Measurements from ENCODE around the gene OR2A42. TPM values are rescaled to one million over a fixed set of nuclear protein-coding genes. Genes with fewer than 3 reads are reported as not detected.
"Not testable (repeated sequence)": the region's sequence is repeated elsewhere in the genome, so short reads cannot be mapped to it uniquely, and the experiment has no call there.

OR2A42 gene
- total and polyA plus RNA-seq, 2 donors (not counting 1 experiment from before 2014, with no cell fraction given): 0.10 to 0.31 TPM

- H3K36me3 ChIP-seq (replicated peaks in 1 of 2; ENCODE audit: control extremely low read depth in 1 of 2, control insufficient read depth in 1 of 2, extremely low read depth in 1 of 2, insufficient read depth in 2 of 2, low read length in 1 of 2); ATAC-seq (ENCODE audit: low read depth); H2AFZ ChIP-seq (ENCODE audit: insufficient read depth, low read depth, low read length, poor library complexity, severe bottlenecking); H3K4me1 ChIP-seq (ENCODE audit: control insufficient read depth in 2 of 2, insufficient read depth in 2 of 2, low read length in 2 of 2); H3K27ac Mint-ChIP-seq; H3K27me3 ChIP-seq (replicated peaks in 1 of 4; ENCODE audit: control extremely low read depth in 1 of 4, control insufficient read depth in 3 of 4, insufficient read depth in 4 of 4, low read length in 3 of 4); H3K9ac ChIP-seq (ENCODE audit: low read length); H4K20me1 ChIP-seq (ENCODE audit: control insufficient read depth, insufficient read depth, low read length, poor library complexity, severe bottlenecking); H3K4me3 Mint-ChIP-seq; H3K79me2 ChIP-seq (ENCODE audit: control insufficient read depth, insufficient read depth, low read length); H3K27ac ChIP-seq (ENCODE audit: low read length in 2 of 2); intact Hi-C loops (cut with micrococcal nuclease); CTCF ChIA-PET; POLR2A ChIA-PET; H3K4me3 ChIP-seq (ENCODE audit: control extremely low read depth in 1 of 5, extremely low read depth in 1 of 5, insufficient read depth in 1 of 5, low read depth in 2 of 5, low read length in 4 of 5); DNase-seq; H3K4me1 Mint-ChIP-seq; H3K9me3 Mint-ChIP-seq (ENCODE audit: insufficient read depth); H3K27me3 Mint-ChIP-seq; H3K4me2 ChIP-seq (replicated peaks; ENCODE audit: low read depth, low read length, poor library complexity, severe bottlenecking); H3K9me3 ChIP-seq (ENCODE audit: control extremely low read depth in 1 of 3, control insufficient read depth in 2 of 3, insufficient read depth in 1 of 3, low read length in 2 of 3): not testable (repeated sequence)
- WGBS (ENCODE audit: insufficient coverage): no CpG with 5 or more reads among the region's 4 CpGs
Measured at GRCh38 chr7:144198934-144199333, 40.5 kb downstream of the OR2A42 start.

DNA sequence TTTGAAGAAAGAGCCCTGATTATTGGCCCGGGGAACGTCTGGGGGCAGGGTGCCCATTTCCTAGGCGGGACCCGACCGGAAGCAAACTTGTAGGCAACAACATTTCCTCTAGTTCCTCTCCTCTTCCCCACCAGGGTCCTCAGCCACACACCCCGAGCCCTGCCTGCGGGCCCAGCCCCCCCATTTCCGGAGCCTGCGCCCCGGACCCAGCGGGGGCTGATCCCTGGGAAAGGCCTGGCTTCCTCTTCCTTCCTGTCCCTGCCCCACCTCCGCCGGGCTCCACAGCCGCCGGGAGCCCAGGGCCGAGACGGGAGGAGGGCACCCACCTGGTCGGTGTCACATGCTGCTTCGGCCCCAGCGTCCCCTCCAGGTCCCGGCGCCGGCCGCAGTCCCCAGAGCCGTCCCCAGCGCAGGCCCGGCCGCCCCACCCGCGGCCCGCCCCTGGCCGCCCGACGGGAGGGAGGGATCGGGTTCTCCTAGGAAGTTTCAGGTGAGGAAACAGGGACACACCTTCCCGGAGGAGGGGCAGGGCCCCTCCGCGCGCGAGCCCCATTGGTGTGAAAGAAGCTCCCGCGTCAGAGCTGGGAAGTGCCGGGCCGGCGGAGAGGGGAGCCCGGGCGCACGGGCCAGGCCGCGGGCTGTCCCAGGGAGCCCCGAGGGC lies 44.1 kb downstream of the OR2A42 start, which contains the start of gene ARHGEF35:
ARHGEF35 (minus strand) TSS at position 622 of the 661 bp plus-strand sequence. CDS start 7,450 bp downstream, outside the sequence.
- ATAC-seq (ENCODE audit: low read depth): peak; percentile 66
- H3K4me1 Mint-ChIP-seq; H3K27me3 ChIP-seq (replicated peaks in 1 of 4; ENCODE audit: control extremely low read depth in 1 of 4, control insufficient read depth in 3 of 4, insufficient read depth in 4 of 4, low read length in 3 of 4): not testable (repeated sequence)

GRCh38 chr7:144194453-144194852 lies 45.0 kb downstream of the OR2A42 start:
- H3K27me3 Mint-ChIP-seq; H3K4me3 Mint-ChIP-seq; H3K4me3 ChIP-seq (ENCODE audit: control extremely low read depth in 1 of 5, extremely low read depth in 1 of 5, insufficient read depth in 1 of 5, low read depth in 2 of 5, low read length in 4 of 5); H3K9me3 Mint-ChIP-seq (ENCODE audit: insufficient read depth); H3K4me1 Mint-ChIP-seq; H3K27ac ChIP-seq (ENCODE audit: low read length in 2 of 2); DNase-seq; H3K9me3 ChIP-seq (ENCODE audit: control extremely low read depth in 1 of 3, control insufficient read depth in 2 of 3, insufficient read depth in 1 of 3, low read length in 2 of 3); H3K27ac Mint-ChIP-seq; H2AFZ ChIP-seq (ENCODE audit: insufficient read depth, low read depth, low read length, poor library complexity, severe bottlenecking); H3K79me2 ChIP-seq (ENCODE audit: control insufficient read depth, insufficient read depth, low read length); H4K20me1 ChIP-seq (ENCODE audit: control insufficient read depth, insufficient read depth, low read length, poor library complexity, severe bottlenecking); H3K4me1 ChIP-seq (ENCODE audit: control insufficient read depth in 2 of 2, insufficient read depth in 2 of 2, low read length in 2 of 2); H3K4me2 ChIP-seq (replicated peaks; ENCODE audit: low read depth, low read length, poor library complexity, severe bottlenecking); H3K27me3 ChIP-seq (replicated peaks in 1 of 4; ENCODE audit: control extremely low read depth in 1 of 4, control insufficient read depth in 3 of 4, insufficient read depth in 4 of 4, low read length in 3 of 4); ATAC-seq (ENCODE audit: low read depth); CTCF ChIA-PET; intact Hi-C loops (cut with micrococcal nuclease); POLR2A ChIA-PET; H3K9ac ChIP-seq (ENCODE audit: low read length); H3K36me3 ChIP-seq (replicated peaks in 1 of 2; ENCODE audit: control extremely low read depth in 1 of 2, control insufficient read depth in 1 of 2, extremely low read depth in 1 of 2, insufficient read depth in 2 of 2, low read length in 1 of 2): not testable (repeated sequence)
- no CpG with 5 or more reads among the region's 6 CpGs for whole genome bisulfite sequencing (ENCODE audit: insufficient coverage)

More for the DNA sequence above, 44.1 kb downstream of the OR2A42 start, which contains the start of gene ARHGEF35:
- H3K4me3 ChIP-seq (ENCODE audit: control extremely low read depth in 1 of 5, extremely low read depth in 1 of 5, insufficient read depth in 1 of 5, low read depth in 2 of 5, low read length in 4 of 5): peak within 1 kb of the TSS in 1 of 5 experiments; percentile 37
- H3K9ac ChIP-seq (ENCODE audit: low read length); H3K4me1 ChIP-seq (ENCODE audit: control insufficient read depth in 2 of 2, insufficient read depth in 2 of 2, low read length in 2 of 2); intact Hi-C loops (cut with micrococcal nuclease); H3K27me3 Mint-ChIP-seq; H3K9me3 ChIP-seq (ENCODE audit: control extremely low read depth in 1 of 3, control insufficient read depth in 2 of 3, insufficient read depth in 1 of 3, low read length in 2 of 3); POLR2A ChIA-PET; DNase-seq; H4K20me1 ChIP-seq (ENCODE audit: control insufficient read depth, insufficient read depth, low read length, poor library complexity, severe bottlenecking); H3K4me2 ChIP-seq (replicated peaks; ENCODE audit: low read depth, low read length, poor library complexity, severe bottlenecking); H3K79me2 ChIP-seq (ENCODE audit: control insufficient read depth, insufficient read depth, low read length); H3K9me3 Mint-ChIP-seq (ENCODE audit: insufficient read depth); H2AFZ ChIP-seq (ENCODE audit: insufficient read depth, low read depth, low read length, poor library complexity, severe bottlenecking); H3K36me3 ChIP-seq (replicated peaks in 1 of 2; ENCODE audit: control extremely low read depth in 1 of 2, control insufficient read depth in 1 of 2, extremely low read depth in 1 of 2, insufficient read depth in 2 of 2, low read length in 1 of 2); H3K27ac ChIP-seq (ENCODE audit: low read length in 2 of 2); CTCF ChIA-PET: not testable (repeated sequence)
- WGBS (ENCODE audit: insufficient coverage): no CpG with 5 or more reads among the region's 51 CpGs
- H3K4me3 Mint-ChIP-seq: peak within 1 kb of the TSS; percentile 61
- H3K27ac Mint-ChIP-seq: peak within 1 kb of the TSS; percentile 46

- H3K27me3 Mint-ChIP-seq: not testable (repeated sequence)
Measured at GRCh38 chr7:144193782-144194181, 45.6 kb downstream of the OR2A42 start.

More at GRCh38 chr7:144193782-144194181, 45.6 kb downstream of the OR2A42 start:
- H2AFZ ChIP-seq (ENCODE audit: insufficient read depth, low read depth, low read length, poor library complexity, severe bottlenecking); H4K20me1 ChIP-seq (ENCODE audit: control insufficient read depth, insufficient read depth, low read length, poor library complexity, severe bottlenecking); H3K27ac Mint-ChIP-seq; ATAC-seq (ENCODE audit: low read depth); H3K9ac ChIP-seq (ENCODE audit: low read length); H3K27me3 ChIP-seq (replicated peaks in 1 of 4; ENCODE audit: control extremely low read depth in 1 of 4, control insufficient read depth in 3 of 4, insufficient read depth in 4 of 4, low read length in 3 of 4); H3K27ac ChIP-seq (ENCODE audit: low read length in 2 of 2); H3K9me3 ChIP-seq (ENCODE audit: control extremely low read depth in 1 of 3, control insufficient read depth in 2 of 3, insufficient read depth in 1 of 3, low read length in 2 of 3); H3K4me1 Mint-ChIP-seq; DNase-seq; H3K4me1 ChIP-seq (ENCODE audit: control insufficient read depth in 2 of 2, insufficient read depth in 2 of 2, low read length in 2 of 2); H3K36me3 ChIP-seq (replicated peaks in 1 of 2; ENCODE audit: control extremely low read depth in 1 of 2, control insufficient read depth in 1 of 2, extremely low read depth in 1 of 2, insufficient read depth in 2 of 2, low read length in 1 of 2); POLR2A ChIA-PET; H3K4me3 Mint-ChIP-seq; H3K79me2 ChIP-seq (ENCODE audit: control insufficient read depth, insufficient read depth, low read length); CTCF ChIA-PET; intact Hi-C loops (cut with micrococcal nuclease); H3K4me2 ChIP-seq (replicated peaks; ENCODE audit: low read depth, low read length, poor library complexity, severe bottlenecking); H3K9me3 Mint-ChIP-seq (ENCODE audit: insufficient read depth); H3K4me3 ChIP-seq (ENCODE audit: control extremely low read depth in 1 of 5, extremely low read depth in 1 of 5, insufficient read depth in 1 of 5, low read depth in 2 of 5, low read length in 4 of 5): not testable (repeated sequence)
- no CpG with 5 or more reads among the region's 11 CpGs for WGBS (ENCODE audit: insufficient coverage)
